Brain microvascular endothelial cell (primary cell): Measurements from ENCODE around the gene EIF4A3.

Source experiments
- DNase-seq: peaks from one replicate; pipeline ENCODE4 v3.0.0-alpha.2; 2020
- H3K27ac ChIP-seq: fragments of 250-450 bp; sonication (Bioruptor Pico); 2 replicates; pipeline ENCODE4 v1.5.1; 2020; ENCODE audit warnings: mild to moderate bottlenecking, moderate library complexity
- H3K27me3 ChIP-seq: fragments of 250-450 bp; sonication (Bioruptor Pico); replicated peaks from 2 replicates; pipeline ENCODE4 v1.5.1; 2020; ENCODE audit warnings: mild to moderate bottlenecking
- H3K36me3 ChIP-seq: fragments of 250-450 bp; sonication (Bioruptor Pico); replicated peaks from 2 replicates; pipeline ENCODE4 v1.5.1; 2020; ENCODE audit warnings: mild to moderate bottlenecking
- H3K4me3 ChIP-seq: 2 replicates; pipeline ENCODE4 v1.5.1; 2011; ENCODE audit warnings: low read depth, mild to moderate bottlenecking, control low read depth, low read length, moderate library complexity
- in situ Hi-C: cut with HindIII; loops from 2 replicates; pipeline ENCODE4 v1.10.0; 2017; ENCODE audit warnings: low sequenced_read_pairs, low pct_ligation_motif_present
- TF ChIP-seq, protein P1 (sequence below): IDR thresholded peaks from 2 replicates; pipeline ENCODE4 v1.5.1; 2011; ENCODE audit warnings: low read depth, mild to moderate bottlenecking, moderate library complexity, low read length, control low read depth, inconsistent platforms; ENCODE audit errors: missing control alignments

Gene EIF4A3

DNA sequence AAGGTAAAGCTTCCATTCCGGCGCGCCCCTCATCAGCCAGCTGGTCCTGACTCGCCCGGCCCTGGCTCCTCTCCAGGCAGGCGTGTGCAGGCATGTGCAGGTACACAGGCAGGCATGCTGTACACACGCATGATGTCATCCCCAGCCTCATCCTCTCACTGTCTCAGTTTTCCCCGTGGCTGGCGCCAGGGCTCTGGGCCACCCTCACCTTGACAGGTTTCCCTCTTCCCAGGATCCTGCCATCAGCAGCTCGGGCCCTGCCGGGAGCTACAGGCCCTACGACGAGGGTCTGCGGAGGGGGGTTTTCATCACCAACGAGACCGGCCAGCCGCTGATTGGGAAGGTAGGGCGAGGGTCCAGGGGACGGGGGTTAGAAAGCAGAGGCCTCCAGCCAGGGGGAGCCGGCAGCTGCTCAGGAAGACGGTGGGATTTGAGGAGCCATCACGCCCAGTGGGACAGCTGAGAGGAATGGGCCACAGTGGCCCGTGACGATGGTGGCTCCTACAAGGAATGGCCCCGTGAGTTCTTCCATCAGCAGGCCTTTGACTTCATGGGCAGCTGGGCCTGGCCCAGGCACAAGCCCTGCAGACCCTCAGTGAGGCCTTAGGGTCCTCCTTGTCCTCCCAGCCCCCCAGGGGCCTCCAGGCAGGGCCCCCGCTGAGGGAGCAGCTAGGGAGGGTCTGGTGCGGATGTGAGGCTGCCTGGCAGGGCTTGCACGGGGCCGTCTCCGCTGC is 37.0 kb downstream of the EIF4A3 start:
- H3K4me3 ChIP-seq: no peak overlapping the region
- no peaks in the 10 kb centered on the region for H3K27me3 ChIP-seq
- TF ChIP-seq, protein P1, sequence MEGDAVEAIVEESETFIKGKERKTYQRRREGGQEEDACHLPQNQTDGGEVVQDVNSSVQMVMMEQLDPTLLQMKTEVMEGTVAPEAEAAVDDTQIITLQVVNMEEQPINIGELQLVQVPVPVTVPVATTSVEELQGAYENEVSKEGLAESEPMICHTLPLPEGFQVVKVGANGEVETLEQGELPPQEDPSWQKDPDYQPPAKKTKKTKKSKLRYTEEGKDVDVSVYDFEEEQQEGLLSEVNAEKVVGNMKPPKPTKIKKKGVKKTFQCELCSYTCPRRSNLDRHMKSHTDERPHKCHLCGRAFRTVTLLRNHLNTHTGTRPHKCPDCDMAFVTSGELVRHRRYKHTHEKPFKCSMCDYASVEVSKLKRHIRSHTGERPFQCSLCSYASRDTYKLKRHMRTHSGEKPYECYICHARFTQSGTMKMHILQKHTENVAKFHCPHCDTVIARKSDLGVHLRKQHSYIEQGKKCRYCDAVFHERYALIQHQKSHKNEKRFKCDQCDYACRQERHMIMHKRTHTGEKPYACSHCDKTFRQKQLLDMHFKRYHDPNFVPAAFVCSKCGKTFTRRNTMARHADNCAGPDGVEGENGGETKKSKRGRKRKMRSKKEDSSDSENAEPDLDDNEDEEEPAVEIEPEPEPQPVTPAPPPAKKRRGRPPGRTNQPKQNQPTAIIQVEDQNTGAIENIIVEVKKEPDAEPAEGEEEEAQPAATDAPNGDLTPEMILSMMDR: no peak
- no peak for DNase-seq
- H3K36me3 ChIP-seq: no peaks in the 10 kb centered on the region
- H3K27ac ChIP-seq: no peak overlapping the region
- in situ Hi-C loops: no loop called here

DNA sequence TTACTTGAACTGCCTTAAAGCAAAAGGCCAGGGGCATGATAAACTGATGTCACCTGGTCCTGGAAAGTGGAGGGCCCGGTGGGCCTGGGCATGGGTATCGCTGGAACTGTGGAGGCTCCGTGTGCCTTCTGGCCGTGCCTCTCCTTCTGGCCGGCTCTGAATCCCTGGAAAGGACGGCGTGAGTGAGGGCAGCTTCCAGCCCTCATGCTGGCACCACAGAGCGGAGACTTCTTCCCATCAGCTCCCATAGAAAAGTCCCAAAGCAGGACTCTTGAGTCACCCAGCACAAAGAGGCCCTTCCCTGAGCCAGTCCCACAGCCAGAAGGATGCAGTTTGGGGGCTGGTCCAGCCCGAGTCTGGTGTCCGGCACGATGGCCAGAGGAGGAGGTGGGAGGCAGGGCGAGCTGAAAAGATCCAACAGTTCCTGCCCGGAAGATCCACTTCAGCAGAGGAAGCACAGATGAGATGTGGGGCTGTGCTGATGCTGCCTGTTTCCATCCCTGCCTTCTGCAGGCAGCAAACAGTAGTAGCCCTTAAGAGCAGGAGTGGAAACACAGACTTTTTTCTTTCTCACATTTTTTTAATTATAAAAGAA is 37.8 kb downstream of the EIF4A3 start:
- TF ChIP-seq, protein P1: no peak
- DNase-seq: no peak
- H3K27me3 ChIP-seq: no peaks in the 10 kb centered on the region
- H3K36me3 ChIP-seq: no peaks in the 10 kb centered on the region
- no peak overlapping the region for H3K4me3 ChIP-seq
- H3K27ac ChIP-seq: no peak overlapping the region
- in situ Hi-C loops: no loop called here

DNA sequence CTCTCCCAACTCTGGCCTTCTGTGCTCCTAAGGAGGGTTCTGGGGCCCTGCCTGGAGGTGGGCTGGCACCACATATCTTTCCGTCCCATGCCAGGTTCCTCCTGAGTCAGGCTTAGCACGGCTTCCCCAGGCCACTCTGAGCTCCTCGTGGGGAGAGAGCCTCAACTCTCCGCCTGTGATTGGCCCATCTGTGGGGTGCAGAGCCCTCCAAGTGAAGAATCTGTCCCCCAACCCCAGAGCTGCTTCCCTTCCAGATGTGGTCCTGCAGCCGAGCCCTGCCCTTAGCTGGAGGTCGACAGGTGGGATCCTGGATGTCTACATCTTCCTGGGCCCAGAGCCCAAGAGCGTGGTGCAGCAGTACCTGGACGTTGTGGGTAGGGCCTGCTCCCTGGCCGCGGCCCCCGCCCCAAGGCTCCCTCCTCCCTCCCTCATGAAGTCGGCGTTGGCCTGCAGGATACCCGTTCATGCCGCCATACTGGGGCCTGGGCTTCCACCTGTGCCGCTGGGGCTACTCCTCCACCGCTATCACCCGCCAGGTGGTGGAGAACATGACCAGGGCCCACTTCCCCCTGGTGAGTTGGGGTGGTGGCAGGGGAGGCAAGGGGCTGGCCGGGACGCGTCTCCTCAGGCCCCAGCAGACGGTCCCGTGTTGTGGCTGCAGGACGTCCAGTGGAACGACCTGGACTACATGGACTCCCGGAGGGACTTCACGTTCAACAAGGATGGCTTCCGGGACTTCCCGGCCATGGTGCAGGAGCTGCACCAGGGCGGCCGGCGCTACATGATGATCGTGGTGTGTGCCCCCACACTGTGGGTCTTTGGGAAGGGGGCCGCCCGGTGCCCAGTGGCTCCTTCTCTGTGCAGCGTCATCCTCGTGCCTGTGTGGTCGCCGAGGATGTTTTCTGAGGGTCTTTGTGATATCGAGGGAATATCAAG is 38.6 kb downstream of the EIF4A3 start:
- H3K27me3 ChIP-seq: no peaks in the 10 kb centered on the region
- H3K36me3 ChIP-seq: no peaks in the 10 kb centered on the region
- H3K4me3 ChIP-seq: no peak overlapping the region
- in situ Hi-C loops: no loop called here
- DNase-seq: no peak
- TF ChIP-seq, protein P1: no peak
- H3K27ac ChIP-seq: no peak overlapping the region

DNA sequence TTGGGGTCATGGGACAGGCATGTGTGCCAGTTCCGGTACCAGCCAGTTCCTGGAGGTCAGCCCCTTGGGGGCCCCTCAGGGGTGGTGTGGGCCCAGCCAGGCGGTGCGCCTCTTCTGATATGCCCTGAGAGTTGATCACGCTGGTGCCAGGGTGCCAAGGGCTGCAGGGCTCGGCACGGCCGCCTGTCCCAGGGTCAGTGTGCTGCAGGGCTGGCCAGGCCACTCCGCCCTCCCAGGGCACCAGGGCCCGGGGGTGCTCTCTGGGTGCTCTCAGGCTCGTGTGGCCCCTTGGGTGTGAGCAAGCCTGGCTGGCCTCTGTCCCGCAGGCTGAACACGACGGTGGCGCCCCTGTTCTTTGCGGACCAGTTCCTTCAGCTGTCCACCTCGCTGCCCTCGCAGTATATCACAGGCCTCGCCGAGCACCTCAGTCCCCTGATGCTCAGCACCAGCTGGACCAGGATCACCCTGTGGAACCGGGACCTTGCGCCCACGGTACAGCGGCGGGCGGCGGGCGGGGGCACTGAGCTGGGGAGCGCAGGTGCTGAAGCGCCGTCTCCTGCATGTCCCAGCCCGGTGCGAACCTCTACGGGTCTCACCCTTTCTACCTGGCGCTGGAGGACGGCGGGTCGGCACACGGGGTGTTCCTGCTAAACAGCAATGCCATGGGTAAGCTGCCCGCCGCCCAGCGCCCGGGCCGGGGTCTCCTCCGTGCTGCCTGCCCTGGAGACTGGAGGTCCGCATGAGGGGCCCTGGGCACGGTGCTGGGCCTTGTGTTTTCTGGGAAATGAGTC is 39.5 kb downstream of the EIF4A3 start:
- DNase-seq: no peak
- H3K4me3 ChIP-seq: no peak overlapping the region
- TF ChIP-seq, protein P1: no peak

DNA sequence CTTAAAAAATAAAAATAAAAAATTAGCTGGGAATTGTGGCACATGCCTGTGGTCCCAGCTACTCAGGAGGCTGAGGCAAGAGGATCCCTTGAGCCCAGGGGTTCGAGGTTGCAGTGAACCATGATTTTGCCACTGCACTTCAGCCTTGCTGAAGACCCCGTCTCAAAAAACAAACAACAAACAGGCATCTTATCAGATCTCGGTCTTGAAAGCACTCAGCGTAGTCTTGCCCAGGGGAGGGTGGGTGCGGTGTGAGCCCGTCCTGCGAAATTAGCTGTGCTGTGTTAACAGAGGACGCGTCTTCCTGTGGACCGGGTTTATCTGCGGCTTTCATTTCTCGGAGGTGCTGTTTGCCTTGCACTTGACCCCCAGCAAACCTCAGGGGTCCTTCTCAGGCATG is 40.2 kb downstream of the EIF4A3 start:
- H3K36me3 ChIP-seq: no peaks in the 10 kb centered on the region
- no peak overlapping the region for H3K27ac ChIP-seq
- in situ Hi-C loops: no loop called here
- no peaks in the 10 kb centered on the region for H3K27me3 ChIP-seq
- TF ChIP-seq, protein P1: no peak
- H3K4me3 ChIP-seq: no peak overlapping the region
- DNase-seq: no peak

More for the DNA sequence above, 39.5 kb downstream of the EIF4A3 start:
- in situ Hi-C loops: no loop called here
- Histone ChIP-seq H3K36me3 (no peaks in the 10 kb centered on the region), H3K27ac (no peak overlapping the region), H3K27me3 (no peaks in the 10 kb centered on the region)
